Peyer's patch (tissue), 4 donors: ENCODE results near the gene SLC1A2.

Experiments
- POLR2A ChIP-seq, 2 donors: fragments of 450-650 bp; IDR thresholded peaks; one replicate each; pipeline ENCODE4 v1.5.1; 2017; ENCODE audit warnings: antibody characterized with exemption in 2 of 2, mild to moderate bottlenecking in 2 of 2, moderate library complexity in 2 of 2
- TF ChIP-seq, protein P1 (sequence below), 6 experiments: fragments of 450-650 bp in 4 of 6; fragments of 200-600 bp in 2 of 6; sonication (generic) in 1 of 6; IDR thresholded peaks; one replicate each; pipeline ENCODE4 v1.5.1; 2017 to 2019; ENCODE audit warnings: antibody characterized with exemption in 6 of 6, mild to moderate bottlenecking in 3 of 6, moderate library complexity in 1 of 6

DNA sequence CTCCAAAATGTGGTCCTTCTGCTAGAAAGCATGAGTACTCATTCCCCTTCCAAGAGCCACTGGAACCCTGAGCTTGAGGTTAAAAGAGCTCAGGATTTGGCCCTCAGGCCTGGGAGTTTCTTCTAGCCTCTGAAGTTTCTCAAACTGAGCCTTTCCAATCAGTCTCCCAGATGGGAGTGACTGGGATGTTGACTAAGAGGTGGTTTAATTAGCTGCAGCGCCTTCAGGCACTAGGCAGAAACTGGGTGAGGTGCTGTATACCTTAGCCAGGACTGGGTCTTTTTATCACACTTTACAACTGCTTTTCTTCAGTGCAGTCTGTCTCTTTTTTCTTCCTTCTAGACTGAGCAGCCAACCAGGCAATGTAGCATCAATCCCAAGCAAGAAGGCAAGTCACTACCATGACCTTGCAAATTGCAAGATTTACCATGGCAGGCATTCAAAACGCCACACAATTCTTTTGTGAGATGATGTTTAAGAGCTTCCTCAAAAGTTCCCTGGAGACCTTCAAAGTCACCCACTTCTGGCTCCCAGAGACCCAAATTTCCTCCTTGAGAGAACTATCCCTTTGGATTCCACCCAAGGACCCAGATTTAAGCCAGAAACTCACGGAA lies 93.0 kb downstream of the SLC1A2 start:
- TF ChIP-seq, protein P1, sequence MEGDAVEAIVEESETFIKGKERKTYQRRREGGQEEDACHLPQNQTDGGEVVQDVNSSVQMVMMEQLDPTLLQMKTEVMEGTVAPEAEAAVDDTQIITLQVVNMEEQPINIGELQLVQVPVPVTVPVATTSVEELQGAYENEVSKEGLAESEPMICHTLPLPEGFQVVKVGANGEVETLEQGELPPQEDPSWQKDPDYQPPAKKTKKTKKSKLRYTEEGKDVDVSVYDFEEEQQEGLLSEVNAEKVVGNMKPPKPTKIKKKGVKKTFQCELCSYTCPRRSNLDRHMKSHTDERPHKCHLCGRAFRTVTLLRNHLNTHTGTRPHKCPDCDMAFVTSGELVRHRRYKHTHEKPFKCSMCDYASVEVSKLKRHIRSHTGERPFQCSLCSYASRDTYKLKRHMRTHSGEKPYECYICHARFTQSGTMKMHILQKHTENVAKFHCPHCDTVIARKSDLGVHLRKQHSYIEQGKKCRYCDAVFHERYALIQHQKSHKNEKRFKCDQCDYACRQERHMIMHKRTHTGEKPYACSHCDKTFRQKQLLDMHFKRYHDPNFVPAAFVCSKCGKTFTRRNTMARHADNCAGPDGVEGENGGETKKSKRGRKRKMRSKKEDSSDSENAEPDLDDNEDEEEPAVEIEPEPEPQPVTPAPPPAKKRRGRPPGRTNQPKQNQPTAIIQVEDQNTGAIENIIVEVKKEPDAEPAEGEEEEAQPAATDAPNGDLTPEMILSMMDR (IDR thresholded peaks at IDR 0.05), result no peak
- no peak for TF ChIP-seq POLR2A (IDR thresholded peaks at IDR 0.05)
